ENCODE results near the gene PFKP.

PFKP gene

DNA sequence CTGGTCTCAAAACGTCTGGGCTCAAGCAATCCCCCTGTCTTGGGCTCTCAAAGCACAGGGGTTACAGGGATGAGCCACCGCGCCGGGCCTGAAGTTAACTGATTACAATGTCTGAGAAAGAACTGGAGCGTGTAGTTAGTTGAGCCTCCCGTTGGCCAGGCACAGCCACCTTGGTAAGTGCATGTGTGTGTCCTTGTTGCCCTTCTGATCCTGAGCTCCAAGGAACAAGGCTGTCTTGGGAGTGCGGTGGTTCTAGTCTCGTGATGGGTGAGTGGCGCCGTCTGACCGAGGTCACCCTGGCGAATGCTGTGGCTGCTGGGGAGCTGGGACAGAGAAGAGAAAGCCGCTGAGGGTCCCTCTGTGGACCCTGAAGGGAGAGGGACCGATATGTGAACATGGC, 54.7 kb downstream of the PFKP start:
- no peak for TF ChIP-seq JUND (IDR thresholded peaks at IDR 0.05; ENCODE audit: low read depth)
- DNase-seq (ENCODE audit: low read depth in 1 of 2, low spot score in 1 of 2): no peak
- in situ Hi-C loops (cut with HindIII; ENCODE audit: low pct_unique_long_range_greater_than_20kb, low sequenced_read_pairs): no loop called here

DNA sequence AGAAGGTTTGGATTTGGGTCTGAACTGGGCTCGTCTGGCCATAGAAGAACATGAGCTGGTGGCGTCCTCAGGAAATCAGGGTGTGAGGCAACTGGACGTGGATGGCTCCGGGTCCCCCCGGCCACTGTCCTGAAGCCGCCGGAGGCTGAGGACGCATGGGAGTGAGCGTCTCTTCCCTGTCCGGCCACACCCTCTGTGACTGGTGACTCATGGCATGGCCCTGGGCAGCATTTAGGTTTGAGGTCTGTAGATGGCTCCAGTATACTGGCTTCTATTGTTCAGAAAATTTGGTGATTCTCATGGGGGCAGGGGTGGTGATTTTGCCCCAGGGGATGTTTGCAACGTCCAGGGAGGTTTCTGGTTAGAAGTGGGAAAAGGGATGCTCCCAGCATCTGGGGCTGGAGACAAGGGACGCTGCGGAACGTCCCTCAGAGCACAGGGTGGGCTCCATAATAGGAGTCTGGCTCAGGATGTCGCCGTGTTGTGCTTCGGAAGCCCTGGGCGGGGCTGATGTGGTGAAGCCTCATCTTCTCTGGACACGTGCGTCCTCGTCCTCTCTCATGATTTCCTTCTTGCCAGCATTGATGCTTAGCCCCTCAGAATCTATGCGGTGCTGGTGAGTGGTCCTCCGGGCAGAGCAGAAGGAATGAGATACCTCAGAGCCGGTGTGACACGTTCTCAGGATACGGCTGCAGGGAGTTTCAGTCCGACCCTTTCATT, 55.3 kb downstream of the PFKP start:
- DNase-seq (ENCODE audit: low read depth in 1 of 2, low spot score in 1 of 2): no peak
- TF ChIP-seq JUND (IDR thresholded peaks at IDR 0.05; ENCODE audit: low read depth): no peak
- in situ Hi-C loops (cut with HindIII; ENCODE audit: low pct_unique_long_range_greater_than_20kb, low sequenced_read_pairs): no loop called here

DNA sequence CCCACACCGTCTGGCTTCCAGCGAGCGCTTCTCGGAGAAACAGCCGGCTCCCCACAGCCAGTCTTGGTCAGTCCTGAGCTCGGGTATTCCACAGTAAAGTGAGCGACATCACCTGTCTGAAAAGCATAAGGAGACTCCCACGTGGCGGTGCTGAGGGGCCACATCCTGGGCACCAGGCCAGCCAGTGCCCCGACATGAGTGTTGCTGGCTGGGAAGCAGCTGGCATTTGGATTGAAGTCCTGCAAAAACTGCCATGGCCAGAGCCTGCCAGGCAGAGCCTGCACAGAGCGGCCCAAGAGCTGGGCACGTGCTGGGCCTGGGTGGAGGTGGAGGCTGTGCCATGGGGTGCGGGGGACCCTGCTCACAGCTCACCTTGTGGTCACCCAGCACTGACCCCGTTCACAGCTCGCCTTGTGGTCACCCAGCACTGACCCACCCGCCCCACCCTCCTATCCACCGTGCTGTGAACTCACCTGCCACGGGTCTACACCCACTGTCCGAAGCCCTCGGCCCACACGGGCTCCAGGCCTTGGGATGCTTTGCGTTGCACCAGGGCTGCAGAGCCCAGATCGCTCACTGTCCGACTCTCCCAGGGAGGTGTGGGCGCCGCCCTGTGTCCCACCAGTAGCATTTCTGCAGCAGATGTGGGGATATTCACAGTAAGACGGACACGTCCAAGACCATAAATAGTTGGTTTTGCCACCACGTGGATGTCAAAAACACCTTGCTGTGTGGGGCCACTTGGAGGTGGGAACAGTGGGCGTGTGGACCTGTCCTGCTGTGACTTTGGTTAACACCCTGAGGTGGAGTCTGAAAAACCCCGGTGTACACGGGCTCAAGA, 56.4 kb downstream of the PFKP start:
- DNase-seq (ENCODE audit: low read depth in 1 of 2, low spot score in 1 of 2): no peak
- in situ Hi-C loops (cut with HindIII; ENCODE audit: low pct_unique_long_range_greater_than_20kb, low sequenced_read_pairs): no loop called here
- no peak for TF ChIP-seq JUND (IDR thresholded peaks at IDR 0.05; ENCODE audit: low read depth)

DNA sequence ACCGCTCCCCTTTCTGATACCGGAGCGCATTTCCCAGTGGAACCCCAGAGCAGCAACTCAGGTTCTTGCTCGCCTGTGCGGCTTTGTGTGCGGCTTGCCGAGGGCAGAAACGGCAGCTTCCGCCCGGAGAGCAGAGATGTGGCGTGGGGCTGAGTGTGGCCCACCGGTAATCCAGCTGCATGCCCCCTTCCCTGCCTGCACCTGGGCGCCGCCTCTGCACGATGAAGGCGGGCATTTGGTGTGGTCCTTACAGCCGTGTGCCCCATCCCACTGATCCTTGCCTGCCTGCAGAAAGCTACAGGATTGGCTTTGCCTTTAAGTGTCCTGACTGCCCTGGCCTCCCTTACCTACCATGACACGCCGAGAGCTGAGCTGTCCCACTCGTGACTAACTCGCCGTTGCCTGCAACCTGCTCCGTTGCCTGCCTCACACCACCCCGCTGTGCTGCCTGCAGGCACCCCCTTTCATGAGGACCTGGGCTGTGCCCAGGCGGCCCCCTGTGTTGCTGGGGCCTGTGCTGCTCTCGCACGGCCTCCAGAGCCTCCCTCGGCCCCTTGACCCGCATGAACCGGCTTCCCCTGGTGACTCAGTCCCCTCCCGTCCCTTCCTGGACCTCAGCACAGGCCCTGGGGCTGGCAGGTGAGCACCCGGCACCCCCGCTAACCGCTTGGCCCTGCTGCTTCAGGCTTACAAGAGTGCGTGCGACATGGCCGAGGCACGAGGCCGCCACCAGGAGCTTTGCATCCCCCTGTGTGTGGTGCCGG, 57.2 kb downstream of the PFKP start:
- in situ Hi-C loops (cut with HindIII; ENCODE audit: low pct_unique_long_range_greater_than_20kb, low sequenced_read_pairs): no loop called here
- no peak for TF ChIP-seq JUND (IDR thresholded peaks at IDR 0.05; ENCODE audit: low read depth)
- DNase-seq (ENCODE audit: low read depth in 1 of 2, low spot score in 1 of 2): no peak

DNA sequence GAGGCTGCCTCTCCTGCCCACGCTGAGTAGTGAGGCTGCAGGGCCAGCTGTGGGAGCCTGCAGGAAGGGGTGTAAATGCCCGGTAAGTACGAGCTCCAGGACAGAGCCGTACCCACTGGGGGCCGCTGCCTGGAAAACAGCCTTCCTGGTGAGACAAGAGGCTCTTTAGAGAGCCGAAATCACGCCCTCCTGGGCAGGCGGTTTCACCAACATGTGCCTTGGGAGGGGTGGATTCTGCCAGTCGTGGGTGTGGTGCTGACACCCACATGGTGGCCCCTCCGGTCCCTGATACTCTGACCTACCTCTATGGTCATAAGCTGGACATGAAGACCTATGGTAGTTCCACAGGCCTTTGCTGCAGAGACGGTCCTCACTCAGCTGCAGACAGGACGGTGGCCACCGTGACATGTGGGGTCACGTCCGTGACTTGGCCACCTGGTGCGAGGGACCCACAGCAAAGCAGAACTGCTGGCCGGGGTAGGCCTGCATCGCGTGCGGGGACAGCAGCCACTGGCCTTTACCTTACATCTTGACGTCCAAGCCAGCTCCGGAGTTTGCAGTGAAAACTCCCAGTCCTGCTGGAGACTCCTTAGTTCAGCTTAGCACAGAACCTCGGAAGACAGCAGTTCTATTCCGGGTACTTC, 58.3 kb downstream of the PFKP start:
- no peak for DNase-seq (ENCODE audit: low read depth in 1 of 2, low spot score in 1 of 2)
- no peak for TF ChIP-seq JUND (IDR thresholded peaks at IDR 0.05; ENCODE audit: low read depth)
- in situ Hi-C loops (cut with HindIII; ENCODE audit: low pct_unique_long_range_greater_than_20kb, low sequenced_read_pairs): no loop called here

DNA sequence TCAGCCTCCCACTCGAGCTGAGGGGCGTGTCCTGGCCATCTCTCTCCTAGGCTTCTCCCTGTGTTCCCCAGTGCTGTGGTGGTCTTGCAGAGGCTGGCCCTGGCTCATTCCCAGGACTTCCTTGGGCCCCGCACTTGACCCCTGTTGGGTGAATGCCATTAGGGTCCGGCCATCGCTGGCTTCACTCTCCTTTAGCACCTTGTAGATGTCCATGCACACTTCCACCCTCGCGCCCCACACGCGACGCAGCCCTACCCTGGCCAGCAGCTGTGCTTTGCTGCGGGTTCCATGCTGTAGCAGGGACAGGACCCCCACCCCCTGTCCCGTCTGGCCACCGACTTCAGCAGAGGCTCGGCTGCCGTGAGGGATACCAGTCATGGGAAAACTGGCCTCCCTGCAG, 58.9 kb downstream of the PFKP start:
- TF ChIP-seq JUND (IDR thresholded peaks at IDR 0.05; ENCODE audit: low read depth): no peak

DNA sequence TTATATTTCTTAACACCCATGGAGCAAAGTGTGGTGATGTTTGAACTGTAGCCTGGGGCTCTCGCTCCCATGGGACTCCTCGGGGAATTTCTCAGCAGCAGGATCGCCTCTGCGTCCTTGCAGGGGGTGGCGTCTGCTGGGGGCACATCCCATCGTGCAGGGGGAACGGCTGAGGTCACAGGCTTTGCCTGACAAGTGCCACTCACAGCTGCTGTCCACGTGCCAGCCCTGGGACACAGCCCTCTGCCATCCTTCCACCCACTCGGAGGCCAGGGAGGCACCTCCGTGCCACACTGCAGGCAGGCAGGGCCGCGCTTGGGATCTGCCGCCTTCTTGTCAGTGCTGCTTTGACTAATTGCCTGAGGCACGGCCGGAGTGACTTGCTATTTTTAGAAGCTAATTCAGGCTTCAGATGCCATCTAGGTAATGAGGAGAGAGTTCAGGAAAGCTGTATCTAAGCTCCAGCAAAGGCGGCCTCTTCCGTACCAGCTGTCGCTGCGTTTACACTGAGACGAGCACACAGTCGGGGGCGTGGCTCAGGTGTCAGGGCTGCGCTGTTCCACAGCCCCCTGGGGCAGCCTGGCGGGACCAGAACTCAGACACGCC, 59.5 kb downstream of the PFKP start:
- peak; percentile 52 to 63 for DNase-seq (ENCODE audit: low read depth in 1 of 2, low spot score in 1 of 2)
- no peak for TF ChIP-seq JUND (IDR thresholded peaks at IDR 0.05; ENCODE audit: low read depth)
- in situ Hi-C loops (cut with HindIII; ENCODE audit: low pct_unique_long_range_greater_than_20kb, low sequenced_read_pairs): no loop called here

More for the DNA sequence above, 58.9 kb downstream of the PFKP start:
- no peak for DNase-seq (ENCODE audit: low read depth in 1 of 2, low spot score in 1 of 2)
- in situ Hi-C loops (cut with HindIII; ENCODE audit: low pct_unique_long_range_greater_than_20kb, low sequenced_read_pairs): no loop called here

DNA sequence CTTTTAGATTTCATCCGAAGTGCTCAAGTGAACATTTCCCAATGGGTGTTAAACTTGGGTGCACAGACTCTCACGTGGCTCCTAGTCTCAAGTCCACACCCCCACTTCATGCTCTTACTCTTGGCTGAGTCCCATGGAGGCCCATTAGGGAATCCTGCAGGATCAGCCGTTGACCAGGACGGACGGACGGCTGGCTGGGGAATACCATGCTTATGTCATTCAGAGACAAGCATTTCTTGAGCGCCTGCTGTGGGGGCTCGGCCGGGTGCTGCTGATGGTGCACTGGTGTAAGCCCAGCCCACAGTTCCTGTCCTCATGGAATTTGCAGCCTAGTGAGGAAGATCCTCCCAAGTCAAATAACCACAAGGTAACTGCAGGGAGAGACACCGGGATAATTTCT, 60.6 kb downstream of the PFKP start:
- in situ Hi-C loops (cut with HindIII; ENCODE audit: low pct_unique_long_range_greater_than_20kb, low sequenced_read_pairs): no loop called here
- no peak for DNase-seq (ENCODE audit: low read depth in 1 of 2, low spot score in 1 of 2)
- TF ChIP-seq JUND (IDR thresholded peaks at IDR 0.05; ENCODE audit: low read depth): no peak

DNA sequence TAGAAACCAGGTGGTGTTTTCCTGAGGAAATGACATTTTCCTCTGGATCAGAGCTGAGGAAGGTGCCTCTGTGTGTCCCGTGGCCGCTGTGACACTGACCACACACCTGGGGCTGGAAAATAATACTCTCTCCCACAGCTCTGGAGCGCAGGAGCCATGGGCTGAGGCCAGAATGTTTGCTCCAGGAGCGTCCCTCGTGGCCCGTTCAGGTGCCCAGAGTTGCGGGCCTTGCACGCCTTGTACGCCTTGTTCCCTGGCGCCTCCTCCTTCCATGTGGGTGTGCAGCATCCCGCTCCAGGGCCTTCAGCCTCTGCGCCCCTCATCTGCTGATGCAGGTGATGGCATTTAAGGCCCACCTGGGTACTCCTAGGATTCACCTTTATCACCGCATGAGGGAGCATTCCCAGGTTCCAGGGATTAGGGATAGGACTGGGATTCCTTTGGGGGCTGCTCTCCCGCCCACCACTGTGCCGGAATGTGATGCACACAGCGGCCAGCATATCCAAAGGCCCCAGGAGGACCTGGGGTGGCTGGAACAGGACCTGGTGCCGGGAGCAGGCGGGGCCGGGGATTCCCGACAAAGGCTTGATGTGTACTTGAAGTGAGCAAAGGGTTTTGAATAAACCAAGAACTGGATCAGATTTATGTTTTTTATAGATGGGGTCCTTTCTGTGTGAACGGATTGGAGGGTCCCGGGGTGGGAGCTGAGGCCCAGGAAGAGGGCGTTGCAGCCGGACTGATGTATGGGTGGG, 61.2 kb downstream of the PFKP start:
- in situ Hi-C loops (cut with HindIII; ENCODE audit: low pct_unique_long_range_greater_than_20kb, low sequenced_read_pairs): no loop called here
- DNase-seq (ENCODE audit: low read depth in 1 of 2, low spot score in 1 of 2): no peak
- no peak for TF ChIP-seq JUND (IDR thresholded peaks at IDR 0.05; ENCODE audit: low read depth)

DNA sequence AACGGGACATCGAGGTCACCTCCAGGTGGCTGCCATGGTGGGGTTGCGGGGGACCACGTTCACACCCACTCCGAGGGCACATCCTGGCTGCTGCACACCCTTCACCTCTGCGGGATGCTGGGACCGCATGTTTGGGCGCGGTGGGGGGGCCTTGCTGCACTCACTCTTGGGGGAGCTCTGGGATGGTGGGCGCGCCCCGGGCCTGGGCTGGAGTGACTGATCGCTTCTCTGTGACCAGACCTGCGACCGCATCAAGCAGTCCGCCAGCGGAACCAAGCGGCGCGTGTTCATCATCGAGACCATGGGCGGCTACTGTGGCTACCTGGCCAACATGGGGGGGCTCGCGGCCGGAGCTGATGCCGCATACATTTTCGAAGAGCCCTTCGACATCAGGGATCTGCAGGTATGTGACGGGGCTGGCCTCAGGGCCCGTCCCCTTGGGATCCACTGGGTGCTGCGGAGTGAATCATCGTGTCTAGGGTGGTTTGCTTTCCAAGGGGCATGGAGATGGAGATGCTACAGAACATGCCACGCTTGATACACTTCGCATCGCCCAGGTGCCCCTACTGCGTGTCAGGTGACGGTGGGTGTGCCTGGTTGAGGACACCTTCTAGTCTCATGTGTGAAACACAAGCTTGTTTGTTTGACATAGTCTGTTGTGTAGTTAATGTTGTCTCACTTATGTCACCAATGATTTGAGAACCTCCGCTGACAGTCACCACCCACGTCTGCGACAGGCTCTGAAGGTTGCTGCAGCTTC, 62.4 kb downstream of the PFKP start:
- DNase-seq (ENCODE audit: low read depth in 1 of 2, low spot score in 1 of 2): no peak
- in situ Hi-C loops (cut with HindIII; ENCODE audit: low pct_unique_long_range_greater_than_20kb, low sequenced_read_pairs): no loop called here
- TF ChIP-seq JUND (IDR thresholded peaks at IDR 0.05; ENCODE audit: low read depth): no peak

DNA sequence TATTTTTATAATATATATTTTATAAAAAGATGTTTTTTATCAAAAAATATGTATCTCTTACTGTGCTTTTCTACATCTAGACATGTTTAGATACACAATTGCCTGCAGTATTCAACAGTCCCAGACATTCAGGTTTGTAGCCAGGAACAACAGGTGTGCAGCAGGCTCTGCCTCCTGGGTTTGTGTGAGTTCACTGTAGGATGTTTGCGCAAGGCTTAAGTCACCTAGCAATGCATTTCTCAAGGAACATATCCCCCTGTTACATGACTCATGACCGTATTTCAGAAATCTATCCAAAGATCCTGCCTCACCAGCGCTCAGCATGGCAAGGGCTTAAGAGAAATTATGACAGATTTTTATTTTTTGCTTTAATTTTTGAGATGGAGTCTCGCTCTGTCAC, 63.8 kb downstream of the PFKP start:
- DNase-seq (ENCODE audit: low read depth in 1 of 2, low spot score in 1 of 2): peak; percentile 95 to 97
- in situ Hi-C loops (cut with HindIII; ENCODE audit: low pct_unique_long_range_greater_than_20kb, low sequenced_read_pairs): no loop called here

More for the DNA sequence above, 63.8 kb downstream of the PFKP start:
- TF ChIP-seq JUND (IDR thresholded peaks at IDR 0.05; ENCODE audit: low read depth): peak; percentile 48

Measured in T47D (cell line).